Suprapubic skin (tissue), 4 donors: ENCODE measurements around the gene ABHD16B. TPM values are rescaled to one million over a fixed set of nuclear protein-coding genes. Genes with fewer than 3 reads are reported as not detected.
A peak's percentile ranks its signal among the peaks of the same experiment; 100 is the strongest.

ENCODE experiments used
- DNase-seq, 2 donors: peaks; one replicate each; pipeline ENCODE4 v3.0.0-alpha.2; 2019; ENCODE audit warnings: low spot score in 2 of 2
- H3K27ac ChIP-seq: fragments of 200-600 bp; sonication (generic); one replicate; pipeline ENCODE4 v1.5.1; 2019
- H3K27me3 ChIP-seq: fragments of 200-600 bp; sonication (generic); one replicate; pipeline ENCODE4 v1.5.1; 2019
- H3K36me3 ChIP-seq: fragments of 200-600 bp; sonication (generic); one replicate; pipeline ENCODE4 v1.5.1; 2019
- H3K4me1 ChIP-seq: fragments of 200-600 bp; sonication (generic); one replicate; pipeline ENCODE4 v1.5.1; 2019
- H3K4me3 ChIP-seq: fragments of 200-600 bp; sonication (generic); one replicate; pipeline ENCODE4 v1.5.1; 2019; ENCODE audit warnings: mild to moderate bottlenecking
- H3K9me3 ChIP-seq: fragments of 200-600 bp; sonication (generic); one replicate; pipeline ENCODE4 v1.5.1; 2019
- EP300 ChIP-seq: sonication (generic); formaldehyde crosslinking; IDR thresholded peaks from one replicate; pipeline ENCODE4 v1.6.1; 2017; ENCODE audit warnings: antibody characterized with exemption
- POLR2A ChIP-seq, 2 donors: fragments of 450-650 bp; IDR thresholded peaks; one replicate each; pipeline ENCODE4 v1.6.1; 2017; ENCODE audit warnings: antibody characterized with exemption in 2 of 2, mild to moderate bottlenecking in 2 of 2, moderate library complexity in 2 of 2
- POLR2AphosphoS5 ChIP-seq, 3 donors: sonication (generic); formaldehyde crosslinking; IDR thresholded peaks; one replicate each; pipeline ENCODE4 v1.6.1; 2017; ENCODE audit warnings: antibody characterized with exemption in 3 of 3
- WGBS: methylation state at CpG from one replicate; pipeline ENCODE4 v1.1.5; 2018; 5-methylcytosine and 5-hydroxymethylcytosine counted together
- total RNA-seq, 4 donors: library from RNA; depleted of rRNA; stranded (reverse); fragments of >200 nt; gene quantifications; one replicate each; pipeline ENCODE4 v1.1.0, GENCODE V29; 2016
- TF ChIP-seq, protein P1 (sequence below), 2 donors: fragments of 200-600 bp in 1 of 2; fragments of 450-650 bp in 1 of 2; sonication (generic) in 1 of 2; IDR thresholded peaks; one replicate each; pipeline ENCODE4 v1.5.1; 2016 to 2019; ENCODE audit warnings: antibody characterized with exemption in 2 of 2, mild to moderate bottlenecking in 1 of 2, moderate library complexity in 1 of 2

Gene ABHD16B
- total RNA-seq, 4 donors from 2014 or later, result not detected

DNA sequence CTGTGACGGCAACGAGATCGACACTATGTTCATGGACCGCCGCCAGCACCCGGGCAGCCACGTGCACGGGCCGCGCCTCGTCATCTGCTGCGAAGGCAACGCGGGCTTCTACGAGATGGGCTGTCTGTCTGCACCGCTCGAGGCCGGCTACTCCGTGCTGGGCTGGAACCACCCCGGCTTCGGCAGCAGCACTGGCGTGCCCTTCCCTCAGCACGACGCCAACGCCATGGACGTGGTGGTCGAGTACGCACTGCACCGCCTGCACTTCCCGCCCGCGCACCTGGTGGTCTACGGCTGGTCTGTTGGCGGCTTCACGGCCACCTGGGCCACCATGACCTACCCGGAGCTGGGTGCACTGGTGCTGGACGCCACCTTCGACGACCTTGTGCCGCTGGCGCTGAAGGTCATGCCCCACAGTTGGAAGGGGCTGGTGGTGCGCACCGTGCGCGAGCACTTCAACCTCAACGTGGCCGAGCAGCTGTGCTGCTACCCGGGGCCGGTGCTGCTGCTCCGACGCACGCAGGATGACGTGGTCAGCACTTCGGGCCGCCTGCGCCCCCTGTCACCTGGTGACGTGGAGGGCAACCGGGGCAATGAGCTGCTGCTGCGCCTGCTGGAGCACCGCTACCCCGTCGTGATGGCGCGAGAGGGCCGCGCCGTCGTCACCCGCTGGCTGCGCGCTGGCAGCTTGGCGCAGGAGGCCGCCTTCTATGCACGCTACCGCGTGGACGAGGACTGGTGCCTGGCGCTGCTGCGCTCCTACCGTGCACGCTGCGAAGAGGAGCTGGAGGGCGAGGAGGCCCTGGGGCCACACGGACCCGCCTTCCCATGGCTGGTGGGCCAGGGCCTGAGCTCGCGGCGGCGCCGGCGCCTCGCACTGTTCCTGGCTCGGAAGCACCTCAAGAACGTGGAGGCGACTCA, 943 bp downstream of the ABHD16B start:
- peaks cover 1% of the 10 kb centered on the region for H3K27me3 ChIP-seq
- TF ChIP-seq, protein P1, sequence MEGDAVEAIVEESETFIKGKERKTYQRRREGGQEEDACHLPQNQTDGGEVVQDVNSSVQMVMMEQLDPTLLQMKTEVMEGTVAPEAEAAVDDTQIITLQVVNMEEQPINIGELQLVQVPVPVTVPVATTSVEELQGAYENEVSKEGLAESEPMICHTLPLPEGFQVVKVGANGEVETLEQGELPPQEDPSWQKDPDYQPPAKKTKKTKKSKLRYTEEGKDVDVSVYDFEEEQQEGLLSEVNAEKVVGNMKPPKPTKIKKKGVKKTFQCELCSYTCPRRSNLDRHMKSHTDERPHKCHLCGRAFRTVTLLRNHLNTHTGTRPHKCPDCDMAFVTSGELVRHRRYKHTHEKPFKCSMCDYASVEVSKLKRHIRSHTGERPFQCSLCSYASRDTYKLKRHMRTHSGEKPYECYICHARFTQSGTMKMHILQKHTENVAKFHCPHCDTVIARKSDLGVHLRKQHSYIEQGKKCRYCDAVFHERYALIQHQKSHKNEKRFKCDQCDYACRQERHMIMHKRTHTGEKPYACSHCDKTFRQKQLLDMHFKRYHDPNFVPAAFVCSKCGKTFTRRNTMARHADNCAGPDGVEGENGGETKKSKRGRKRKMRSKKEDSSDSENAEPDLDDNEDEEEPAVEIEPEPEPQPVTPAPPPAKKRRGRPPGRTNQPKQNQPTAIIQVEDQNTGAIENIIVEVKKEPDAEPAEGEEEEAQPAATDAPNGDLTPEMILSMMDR (IDR thresholded peaks at IDR 0.05), result no peak
- TF ChIP-seq EP300, result no peak
- no peak for TF ChIP-seq POLR2A (IDR thresholded peaks at IDR 0.05)
- no peak for TF ChIP-seq POLR2AphosphoS5 (IDR thresholded peaks at IDR 0.05)
- H3K9me3 ChIP-seq, result no peaks in the 10 kb centered on the region
- H3K4me3 ChIP-seq, result no peak overlapping the region
- 96% methylated on average over 36 of the region's 95 CpGs for WGBS
- peaks cover 18% of the 10 kb centered on the region for H3K36me3 ChIP-seq
- peaks cover 48% of the 10 kb centered on the region for H3K4me1 ChIP-seq
- DNase-seq, result peak in 1 of 2 donors; percentile 63
- H3K27ac ChIP-seq, result no peak overlapping the region

DNA sequence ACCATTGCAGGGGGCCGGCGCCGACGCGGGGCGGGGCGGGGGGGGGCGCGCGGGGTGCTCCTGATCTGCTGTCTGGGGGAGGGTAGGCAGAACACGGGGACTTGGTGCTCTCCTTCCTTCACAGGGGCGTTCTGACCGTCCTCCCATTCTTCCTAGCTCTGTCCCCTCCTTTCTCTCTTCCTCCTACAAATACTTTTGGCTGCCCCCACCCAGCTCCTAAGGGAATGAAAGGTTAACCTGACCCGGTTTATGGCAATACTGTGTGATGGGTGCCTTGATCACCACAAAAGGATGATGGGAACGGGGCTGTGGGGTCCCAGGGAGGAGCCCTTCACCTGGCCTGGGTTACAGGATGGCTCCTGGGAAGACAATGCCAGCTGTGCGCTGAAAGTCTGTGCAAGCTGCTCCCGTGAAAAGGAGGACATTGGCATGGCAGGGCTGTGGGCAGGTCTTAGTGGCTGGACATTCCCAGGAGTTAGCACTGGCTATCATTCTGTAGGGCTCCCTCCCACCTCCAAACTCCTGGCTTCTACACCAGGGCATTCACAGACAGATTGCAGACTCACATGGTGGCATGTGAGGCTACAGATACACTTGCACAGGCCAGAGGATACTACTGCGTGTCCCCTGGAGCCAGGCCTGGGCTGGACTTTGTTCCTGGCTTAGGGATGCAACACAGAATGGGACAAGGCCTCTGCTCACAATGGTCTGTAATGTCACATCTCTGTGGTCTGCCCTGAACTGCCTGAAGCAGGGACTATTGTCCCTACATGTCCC, 1.9 kb downstream of the ABHD16B start:
- Histone ChIP-seq H3K36me3 (peaks cover 18% of the 10 kb centered on the region), H3K27ac (peak overlapping the region; percentile 99), H3K9me3 (no peaks in the 10 kb centered on the region), H3K4me3 (peak overlapping the region; percentile 90), H3K4me1 (peaks cover 39% of the 10 kb centered on the region), H3K27me3 (no peaks in the 10 kb centered on the region)
- peak in 1 of 2 donors; percentile 66 for DNase-seq
- WGBS, result 89% methylated on average over 18 of the region's 18 CpGs
- TF ChIP-seq, protein P1 (IDR thresholded peaks at IDR 0.05), result no peak
- no peak for TF ChIP-seq EP300
- TF ChIP-seq POLR2AphosphoS5 (IDR thresholded peaks at IDR 0.05), result no peak
- no peak for TF ChIP-seq POLR2A (IDR thresholded peaks at IDR 0.05)

DNA sequence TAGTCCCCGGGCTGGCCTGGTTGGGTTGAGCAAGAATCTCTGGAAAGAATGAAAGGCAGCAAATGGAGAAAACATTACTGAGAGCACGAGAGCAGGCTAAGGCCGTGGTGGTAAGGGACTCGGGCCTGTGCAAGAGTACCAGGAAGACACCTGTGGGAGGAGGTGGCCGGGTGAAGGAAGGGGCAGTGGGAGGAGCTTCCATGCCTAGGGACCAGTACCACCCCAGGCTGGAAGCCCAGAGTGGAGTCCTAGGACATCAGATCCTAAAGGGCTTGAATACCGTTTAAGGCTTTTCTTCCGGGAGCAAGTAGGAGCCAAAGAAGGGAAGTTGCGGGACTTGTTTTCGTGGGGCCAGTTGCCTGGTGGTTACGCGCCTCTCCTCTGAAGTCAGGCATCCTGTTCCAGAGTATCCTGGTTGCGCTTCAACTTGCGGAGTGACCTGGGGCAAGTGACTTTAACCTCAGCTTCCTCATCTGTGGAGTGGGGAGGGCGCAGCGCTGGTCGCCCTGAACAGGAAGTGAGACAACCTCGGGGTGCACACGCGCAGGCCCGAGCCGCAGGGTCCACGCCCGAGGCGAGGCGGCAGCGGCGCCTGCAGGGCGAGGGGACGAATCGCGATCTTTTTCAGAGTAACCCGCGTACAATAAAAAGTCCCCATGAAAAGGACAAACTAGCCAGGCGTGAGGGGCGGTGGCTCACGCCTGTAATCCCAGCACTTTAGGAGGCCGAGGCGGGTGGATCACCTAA, 2.7 kb downstream of the ABHD16B start:
- peak in 1 of 3 donors; percentile 72 for TF ChIP-seq POLR2AphosphoS5 (IDR thresholded peaks at IDR 0.05)
- TF ChIP-seq, protein P1 (IDR thresholded peaks at IDR 0.05), result peak; percentile 45 to 46
- TF ChIP-seq EP300, result no peak
- TF ChIP-seq POLR2A (IDR thresholded peaks at IDR 0.05), result peak in 1 of 2 donors; percentile 13
- DNase-seq, result peak; percentile 89 to 93
- peak overlapping the region; percentile 99 for H3K27ac ChIP-seq
- H3K4me1 ChIP-seq, result peaks cover 31% of the 10 kb centered on the region
- peak overlapping the region; percentile 90 for H3K4me3 ChIP-seq
- peaks cover 25% of the 10 kb centered on the region for H3K36me3 ChIP-seq
- H3K27me3 ChIP-seq, result no peaks in the 10 kb centered on the region
- no peaks in the 10 kb centered on the region for H3K9me3 ChIP-seq
- 6% methylated on average over 13 of the region's 38 CpGs for WGBS

DNA sequence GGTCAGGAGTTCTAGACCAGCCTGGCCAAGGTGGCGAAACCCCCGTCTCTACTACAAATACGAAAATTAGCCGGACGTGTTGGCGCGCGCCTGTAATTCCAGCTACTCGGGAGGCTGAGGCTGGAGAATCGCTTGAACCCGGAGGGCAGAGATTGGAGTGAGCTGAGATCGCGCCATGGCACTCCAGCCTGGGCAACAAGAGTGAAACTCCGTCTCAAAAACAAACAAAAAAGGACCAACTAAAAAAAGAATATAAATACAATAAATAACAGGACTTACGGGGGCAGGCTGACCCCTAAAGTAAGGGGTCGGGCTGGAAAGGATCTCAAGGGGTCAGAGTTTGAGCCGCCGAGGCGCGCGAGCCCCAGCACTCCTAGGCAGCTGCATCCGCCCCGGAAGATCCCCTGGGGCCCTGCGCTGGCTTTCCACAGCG, 3.3 kb downstream of the ABHD16B start:
- peaks cover 28% of the 10 kb centered on the region for H3K4me1 ChIP-seq

More for the DNA sequence above, 3.3 kb downstream of the ABHD16B start:
- Histone ChIP-seq H3K27ac (peak overlapping the region; percentile 99), H3K9me3 (no peaks in the 10 kb centered on the region), H3K36me3 (peaks cover 31% of the 10 kb centered on the region), H3K27me3 (no peaks in the 10 kb centered on the region), H3K4me3 (peak overlapping the region; percentile 90)
- DNase-seq, result no peak
- 0% methylated on average over 21 of the region's 25 CpGs for WGBS
- TF ChIP-seq, protein P1 (IDR thresholded peaks at IDR 0.05), result no peak
- TF ChIP-seq POLR2A (IDR thresholded peaks at IDR 0.05), result no peak
- TF ChIP-seq EP300, result no peak
- no peak for TF ChIP-seq POLR2AphosphoS5 (IDR thresholded peaks at IDR 0.05)
